Hepatocyte (in vitro differentiated cells): ENCODE measurements around the gene TUBGCP3. TPM values are rescaled to one million over a fixed set of nuclear protein-coding genes. Genes with fewer than 3 reads are reported as not detected.

Experiments used
- polyA plus RNA-seq: library from polyadenylated mRNA; unstranded; fragments of >200 nt; fragmentation: Nextera tagmentation; extraction: Ambion mirVana; gene quantifications from 2 replicates; pipeline ENCODE4 v1.2.1, GENCODE V29; 2016
- total RNA-seq: library from RNA; depleted of rRNA; stranded (reverse); fragments of >200 nt; gene quantifications from 2 replicates; pipeline ENCODE4 v1.2.3, GENCODE V29; 2014

TUBGCP3 gene
- total and polyA plus RNA-seq, 2 experiments from 2014 or later = 9.7 to 11.1 TPM

Other genes starting within 250 kb of the TUBGCP3 start
- not detected in 2 replicates for gene SPACA7, start 211.8 kb downstream of the TUBGCP3 start, total RNA-seq
- not detected in 2 replicates for gene SPACA7, start 211.8 kb downstream of the TUBGCP3 start, polyA plus RNA-seq
- gene ATP11A, start 101.9 kb upstream of the TUBGCP3 start, total RNA-seq = 21.9 and 30.8 TPM in 2 replicates
- gene ATP11A, start 101.9 kb upstream of the TUBGCP3 start, polyA plus RNA-seq = 28.7 and 38.2 TPM in 2 replicates